ENCODE results near the gene KATNBL1.

The KATNBL1 gene

DNA sequence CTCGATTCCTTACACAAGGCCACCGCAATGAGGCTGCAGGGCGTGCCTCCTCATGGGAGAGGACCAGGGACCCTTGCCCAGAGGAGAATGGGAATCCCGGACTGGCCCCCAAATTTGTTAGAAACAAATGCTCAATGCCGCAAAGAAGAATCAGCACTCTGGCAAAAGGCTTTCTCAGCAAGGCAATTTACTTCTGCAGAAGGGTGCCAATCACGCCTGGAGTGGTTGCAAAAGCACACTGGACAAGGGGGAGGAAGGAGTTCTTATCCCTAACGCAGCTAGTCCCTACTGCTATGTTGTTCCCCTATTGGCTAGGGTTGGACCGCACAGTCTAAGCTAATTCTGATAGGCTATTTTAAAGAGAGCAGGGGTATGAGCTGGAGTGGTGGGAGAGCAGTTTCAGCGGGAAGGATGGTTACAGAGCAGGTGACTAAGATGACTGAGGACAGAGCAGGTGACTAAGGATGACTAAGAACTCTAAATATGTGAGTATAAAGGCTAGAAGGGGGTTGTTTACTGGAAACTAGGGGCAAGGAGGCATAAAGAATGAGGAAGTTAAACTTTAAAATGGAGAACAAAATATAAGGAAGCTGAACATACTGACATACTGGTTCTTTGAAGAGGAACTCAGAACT, 48.5 kb downstream of the KATNBL1 start:
- DNase-seq (ENCODE audit: low spot score) = no peak
- no peak for TF ChIP-seq CTCF (IDR thresholded peaks at IDR 0.05)
- H3K4me3 ChIP-seq = no peak overlapping the region
- H3K27ac ChIP-seq = no peak overlapping the region

DNA sequence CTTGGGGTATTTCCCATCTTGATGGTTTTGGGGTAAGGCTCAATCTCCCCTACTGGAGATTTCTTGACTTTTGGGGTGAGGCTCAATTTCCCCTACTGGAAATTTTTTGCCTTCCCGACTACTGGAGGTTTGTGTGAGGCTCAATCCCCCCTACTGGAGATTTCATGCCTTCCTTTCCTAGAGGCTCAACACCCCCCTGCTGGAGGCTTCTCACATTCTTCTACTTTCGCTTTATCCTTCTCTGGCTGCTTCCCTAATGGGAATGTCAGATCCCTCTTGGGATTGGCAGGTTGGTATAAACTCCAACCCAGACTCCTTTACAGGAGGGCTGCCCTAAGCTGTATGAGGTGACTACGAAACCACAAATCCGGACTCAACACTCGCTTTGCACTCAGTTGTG, 49.2 kb downstream of the KATNBL1 start:
- Histone ChIP-seq H3K27ac (no peak overlapping the region), H3K4me3 (no peak overlapping the region)
- no peak for DNase-seq (ENCODE audit: low spot score)
- no peak for TF ChIP-seq CTCF (IDR thresholded peaks at IDR 0.05)

DNA sequence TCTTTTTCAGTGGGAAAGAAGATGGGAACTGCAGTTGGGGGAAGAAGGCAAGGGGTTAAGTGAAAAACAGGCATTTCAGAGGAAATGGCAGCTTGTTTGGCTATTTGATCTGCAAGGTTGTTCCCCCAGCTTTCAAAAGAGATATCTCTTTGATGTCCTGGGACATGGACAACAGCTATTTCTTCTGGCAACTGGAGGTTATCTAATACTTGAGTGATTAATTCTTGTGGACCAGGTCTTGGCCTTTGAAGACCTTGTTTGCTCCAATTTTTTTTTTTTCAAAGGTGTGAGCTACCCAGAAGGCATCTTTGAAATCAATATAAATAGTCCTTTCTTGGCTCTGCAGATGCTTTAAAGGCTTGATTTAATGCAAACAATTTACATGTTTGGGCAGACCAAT, 51.5 kb downstream of the KATNBL1 start:
- no peak for DNase-seq (ENCODE audit: low spot score)
- Histone ChIP-seq H3K27ac (no peak overlapping the region), H3K4me3 (no peak overlapping the region)
- TF ChIP-seq CTCF (IDR thresholded peaks at IDR 0.05) = no peak

DNA sequence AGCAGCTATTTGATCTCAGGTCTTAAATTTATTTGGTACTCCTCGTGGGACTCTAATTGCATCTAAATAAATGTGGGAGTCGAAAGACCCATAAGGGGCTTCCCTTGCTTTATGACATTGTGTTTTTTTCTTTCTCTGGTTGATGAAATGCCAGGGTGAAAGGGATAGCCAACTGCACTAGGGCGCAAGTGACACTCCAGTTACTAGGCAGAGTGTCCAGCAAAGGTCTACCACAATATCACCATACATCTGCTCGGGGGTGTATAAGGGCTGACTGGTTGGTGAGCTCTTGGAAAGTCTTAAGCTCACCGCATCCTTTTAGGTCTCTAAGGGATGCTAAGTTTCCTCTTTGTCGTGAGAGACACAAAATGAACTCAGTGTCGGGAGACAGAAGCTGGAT, 54.0 kb downstream of the KATNBL1 start:
- no peak for TF ChIP-seq CTCF (IDR thresholded peaks at IDR 0.05)
- DNase-seq (ENCODE audit: low spot score) = no peak
- H3K27ac ChIP-seq = no peak overlapping the region
- H3K4me3 ChIP-seq = no peak overlapping the region

DNA sequence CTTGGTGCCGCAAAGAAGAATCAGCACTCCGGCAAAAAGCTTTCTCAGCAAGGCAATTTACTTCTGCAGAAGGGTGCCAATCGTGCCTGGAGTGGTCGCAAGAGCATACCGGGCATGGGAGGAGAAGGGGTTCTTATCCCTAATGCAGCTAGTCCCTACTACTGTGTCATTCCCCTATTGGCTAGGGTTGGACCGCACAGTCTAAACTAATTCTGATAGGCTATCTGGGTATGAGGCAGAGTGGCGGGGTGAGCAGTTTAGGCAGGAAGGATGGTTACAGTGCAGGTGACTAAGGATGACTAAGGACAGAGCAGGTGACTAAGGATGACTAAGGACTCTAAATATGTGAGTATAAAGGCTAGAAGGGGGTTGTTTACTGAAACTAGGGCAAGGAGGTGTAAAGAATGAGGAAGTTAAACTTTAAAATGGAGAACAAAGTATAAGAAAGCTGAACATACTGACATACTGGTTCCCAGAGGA, 55.1 kb downstream of the KATNBL1 start:
- no peak for TF ChIP-seq CTCF (IDR thresholded peaks at IDR 0.05)
- Histone ChIP-seq H3K4me3 (no peak overlapping the region), H3K27ac (no peak overlapping the region)
- no peak for DNase-seq (ENCODE audit: low spot score)

GRCh38 chr15:34147371-34148140, 62.3 kb downstream of the KATNBL1 start:
- no peak overlapping the region for H3K27ac ChIP-seq
- no peak for DNase-seq (ENCODE audit: low spot score)
- H3K4me3 ChIP-seq = no peak overlapping the region
- no peak for TF ChIP-seq CTCF (IDR thresholded peaks at IDR 0.05)

DNA sequence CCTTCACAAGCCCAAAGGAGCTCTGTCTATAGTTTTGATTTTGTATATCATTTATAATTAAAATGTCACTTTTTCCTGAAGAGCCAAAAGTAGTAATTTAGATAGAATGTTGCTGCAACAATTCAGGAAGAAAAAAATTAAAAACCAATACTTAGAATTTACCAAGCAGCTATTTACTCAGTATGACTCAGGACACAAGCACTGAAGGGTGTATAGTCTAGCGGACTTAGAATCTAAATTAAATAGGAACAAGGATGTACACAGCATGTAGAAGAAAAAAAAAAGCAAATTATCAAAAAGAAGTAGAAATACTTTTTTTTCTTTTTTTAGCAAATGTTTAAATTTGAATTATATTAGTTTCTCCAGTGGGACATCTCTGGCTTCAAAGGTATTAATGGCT, 76.4 kb downstream of the KATNBL1 start:
- no peak for TF ChIP-seq CTCF (IDR thresholded peaks at IDR 0.05)
- Histone ChIP-seq H3K27ac (no peak overlapping the region), H3K4me3 (no peak overlapping the region)
- DNase-seq (ENCODE audit: low spot score) = no peak

Data from coronary artery (tissue), 2 donors.